OCI-LY1 (cell line): ENCODE measurements around the gene S100Z.

Source experiments
- EZH2 ChIP-seq: fragments of 200-600 bp; sonication (generic), shearing (Covaris generic); IDR thresholded peaks from 2 replicates; pipeline ENCODE4 v1.8.0; 2017; ENCODE audit warnings: borderline replicate concordance, mixed run types, mild to moderate bottlenecking, antibody characterized with exemption, low read length, moderate library complexity, mixed read lengths
- TF ChIP-seq, protein P1 (sequence below): fragments of 200-600 bp; sonication (generic), shearing (Covaris generic); IDR thresholded peaks from 2 replicates; pipeline ENCODE4 v1.5.1; 2017; ENCODE audit warnings: mild to moderate bottlenecking, antibody characterized with exemption, low read length, moderate library complexity, mixed read lengths

- TF ChIP-seq, protein P1, sequence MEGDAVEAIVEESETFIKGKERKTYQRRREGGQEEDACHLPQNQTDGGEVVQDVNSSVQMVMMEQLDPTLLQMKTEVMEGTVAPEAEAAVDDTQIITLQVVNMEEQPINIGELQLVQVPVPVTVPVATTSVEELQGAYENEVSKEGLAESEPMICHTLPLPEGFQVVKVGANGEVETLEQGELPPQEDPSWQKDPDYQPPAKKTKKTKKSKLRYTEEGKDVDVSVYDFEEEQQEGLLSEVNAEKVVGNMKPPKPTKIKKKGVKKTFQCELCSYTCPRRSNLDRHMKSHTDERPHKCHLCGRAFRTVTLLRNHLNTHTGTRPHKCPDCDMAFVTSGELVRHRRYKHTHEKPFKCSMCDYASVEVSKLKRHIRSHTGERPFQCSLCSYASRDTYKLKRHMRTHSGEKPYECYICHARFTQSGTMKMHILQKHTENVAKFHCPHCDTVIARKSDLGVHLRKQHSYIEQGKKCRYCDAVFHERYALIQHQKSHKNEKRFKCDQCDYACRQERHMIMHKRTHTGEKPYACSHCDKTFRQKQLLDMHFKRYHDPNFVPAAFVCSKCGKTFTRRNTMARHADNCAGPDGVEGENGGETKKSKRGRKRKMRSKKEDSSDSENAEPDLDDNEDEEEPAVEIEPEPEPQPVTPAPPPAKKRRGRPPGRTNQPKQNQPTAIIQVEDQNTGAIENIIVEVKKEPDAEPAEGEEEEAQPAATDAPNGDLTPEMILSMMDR: no peak
- no peak for TF ChIP-seq EZH2
Observed at GRCh38 chr5:76866503-76866902, 16.7 kb downstream of the S100Z start.
